IPS-NIHi7 (cell line): ENCODE data around the gene VWA8.
"Not testable (repeated sequence)": the region's sequence is repeated elsewhere in the genome, so short reads cannot be mapped to it uniquely, and the experiment has no call there.

ENCODE experiments used
- DNase-seq: peaks from one replicate; pipeline ENCODE4 v3.0.0; 2012; ENCODE audit warnings: mixed read lengths; ENCODE audit errors: extremely low spot score

Gene VWA8

DNA sequence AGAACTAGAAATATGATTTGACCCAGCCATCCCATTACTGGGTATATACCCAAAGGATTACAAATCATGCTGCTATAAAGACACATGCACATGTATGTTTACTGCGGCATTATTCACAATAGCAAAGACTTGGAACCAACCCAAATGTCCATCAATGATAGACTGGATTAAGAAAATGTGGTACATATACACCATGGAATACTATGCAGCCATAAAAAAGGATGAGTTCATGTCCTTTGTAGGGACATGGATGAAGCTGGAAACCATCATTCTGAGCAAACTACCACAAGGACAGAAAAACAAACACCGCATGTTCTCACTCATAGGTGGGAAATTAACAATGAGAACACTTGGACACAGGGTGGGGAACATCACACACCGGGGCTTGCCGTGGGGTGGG lies 38.0 kb downstream of the VWA8 start:
- DNase-seq = not testable (repeated sequence)

GRCh38 chr13:41919741-41920487 lies 41.0 kb downstream of the VWA8 start:
- no peak for DNase-seq

GRCh38 chr13:41919031-41919740 lies 41.7 kb downstream of the VWA8 start:
- DNase-seq = peak; percentile 13

GRCh38 chr13:41917641-41918040 lies 43.3 kb downstream of the VWA8 start:
- no peak for DNase-seq

GRCh38 chr13:41916173-41916954 lies 44.5 kb downstream of the VWA8 start:
- no peak for DNase-seq

DNA sequence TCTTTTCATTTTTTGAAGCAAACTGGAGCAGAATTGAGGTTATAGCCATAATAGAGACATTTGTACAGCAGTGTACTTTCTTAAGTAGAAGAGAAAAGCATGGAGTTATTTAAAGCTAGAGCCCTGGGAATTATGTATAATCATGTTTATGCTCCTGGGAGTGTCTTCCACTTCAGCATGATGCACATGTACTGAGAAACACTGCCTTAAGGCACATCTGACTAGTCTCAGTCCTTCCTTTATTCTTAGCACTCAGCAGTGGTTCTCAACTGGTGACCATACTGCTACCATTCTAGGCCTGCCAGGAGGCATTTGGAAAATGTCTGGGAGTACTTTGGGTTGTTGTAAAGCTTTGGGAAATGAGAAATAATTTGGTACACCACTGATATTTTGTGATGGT lies 45.8 kb downstream of the VWA8 start:
- DNase-seq = no peak

DNA sequence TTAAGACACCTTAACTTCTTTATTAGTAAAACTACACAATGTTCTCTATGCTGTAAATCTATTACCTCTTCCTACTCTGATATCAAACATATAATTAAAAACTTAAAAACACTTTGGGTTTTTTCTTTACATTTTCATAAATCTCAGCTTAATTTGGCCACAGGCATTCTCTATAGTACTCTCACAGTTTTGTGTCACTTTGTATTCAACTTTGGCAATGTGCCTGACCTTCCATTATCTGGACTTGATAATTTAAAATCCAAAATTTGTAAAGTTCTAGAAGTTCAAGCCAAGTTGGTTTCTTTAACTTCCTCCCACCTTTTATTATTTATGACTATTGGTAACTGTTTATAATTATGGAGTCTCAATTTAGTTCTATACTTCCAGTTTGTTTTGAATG lies 46.4 kb downstream of the VWA8 start:
- DNase-seq = no peak

GRCh38 chr13:41909506-41909905 lies 51.4 kb downstream of the VWA8 start:
- DNase-seq = no peak

- DNase-seq = peak; percentile 19
Measured at GRCh38 chr13:41905600-41906254, 55.2 kb downstream of the VWA8 start.

- DNase-seq = no peak
Measured at GRCh38 chr13:41900918-41901317, 60.0 kb downstream of the VWA8 start.

- DNase-seq = not testable (repeated sequence)
Measured at GRCh38 chr13:41898411-41898810, 62.5 kb downstream of the VWA8 start.

- DNase-seq = no peak
Measured at GRCh38 chr13:41897126-41897525, 63.8 kb downstream of the VWA8 start.

GRCh38 chr13:41895478-41895877 lies 65.4 kb downstream of the VWA8 start:
- DNase-seq = no peak

DNA sequence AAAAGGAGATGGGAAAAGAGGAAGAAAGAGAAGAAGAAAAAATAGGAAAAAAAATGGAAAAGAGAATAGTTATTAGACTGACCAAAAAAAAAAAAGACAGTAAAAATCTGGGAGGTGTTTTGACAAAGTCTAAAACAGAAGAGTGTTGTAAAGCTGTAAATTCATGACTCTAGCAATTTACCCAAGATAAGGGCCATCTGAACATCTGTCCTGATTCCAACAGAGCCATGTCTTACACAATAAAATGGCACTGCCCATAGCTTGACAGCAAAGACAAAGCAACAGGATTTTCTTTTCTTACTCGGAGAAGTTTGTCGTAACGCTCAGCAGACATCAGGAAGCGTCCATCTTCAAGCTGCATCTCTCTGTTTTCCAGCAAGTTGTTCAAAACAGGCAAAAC lies 69.8 kb downstream of the VWA8 start:
- DNase-seq = no peak

DNA sequence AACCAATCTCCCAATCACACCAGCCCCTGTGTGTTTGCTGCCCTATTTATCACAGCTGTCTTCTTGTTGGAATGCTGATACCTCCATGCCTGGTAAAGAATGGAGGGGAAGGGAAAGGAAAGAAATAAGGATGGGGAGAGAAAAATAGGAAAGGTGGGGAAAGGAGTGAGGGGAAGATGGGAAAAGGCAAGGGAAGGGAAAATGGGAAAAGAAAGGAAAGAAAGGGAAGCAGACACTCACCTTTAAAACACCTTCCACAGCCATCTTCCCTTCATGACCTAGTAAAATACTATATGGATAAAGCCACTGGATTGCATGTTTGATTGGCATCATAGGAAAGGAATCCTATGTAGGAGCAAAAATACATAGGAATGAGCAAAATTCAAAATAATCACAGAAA lies 77.8 kb downstream of the VWA8 start:
- DNase-seq = no peak

DNA sequence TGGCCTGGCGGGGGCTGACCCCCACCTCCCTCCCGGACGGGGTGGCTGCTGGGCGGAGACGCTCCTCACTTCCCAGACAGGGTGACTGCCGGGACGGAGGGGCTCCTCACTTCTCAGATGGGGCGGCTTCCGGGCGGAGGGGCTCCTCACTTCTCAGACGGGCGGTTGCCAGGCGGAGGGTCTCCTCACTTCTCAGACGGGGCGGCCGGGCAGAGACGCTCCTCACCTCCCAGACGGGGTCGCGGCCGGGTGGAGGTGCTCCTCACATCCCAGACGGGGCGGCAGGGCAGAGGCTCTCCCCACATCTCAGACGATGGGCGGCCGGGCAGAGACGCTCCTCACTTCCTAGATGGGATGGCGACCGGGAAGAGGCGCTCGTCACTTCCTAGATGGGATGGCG lies 79.0 kb downstream of the VWA8 start:
- not testable (repeated sequence) for DNase-seq

DNA sequence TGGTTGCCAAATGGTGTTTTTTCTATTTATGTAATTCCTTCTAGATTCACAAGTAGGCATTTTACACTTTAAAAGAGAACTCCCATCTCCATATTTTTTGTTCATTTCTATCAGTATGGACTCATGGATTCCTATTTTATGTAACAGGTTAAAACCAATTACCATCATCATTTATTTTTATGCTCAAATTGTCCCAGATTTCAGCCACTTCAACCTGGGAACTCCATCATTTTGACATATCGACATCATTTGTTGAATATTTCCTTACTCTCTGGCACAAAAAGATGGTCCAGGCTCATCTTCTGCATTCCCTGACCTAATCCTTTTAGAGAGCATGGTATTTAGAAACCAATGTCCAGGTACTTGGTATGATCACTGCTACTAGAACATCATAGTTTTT lies 79.9 kb downstream of the VWA8 start:
- no peak for DNase-seq

- no peak for DNase-seq
Measured at GRCh38 chr13:41864658-41865057, 96.3 kb downstream of the VWA8 start.

DNA sequence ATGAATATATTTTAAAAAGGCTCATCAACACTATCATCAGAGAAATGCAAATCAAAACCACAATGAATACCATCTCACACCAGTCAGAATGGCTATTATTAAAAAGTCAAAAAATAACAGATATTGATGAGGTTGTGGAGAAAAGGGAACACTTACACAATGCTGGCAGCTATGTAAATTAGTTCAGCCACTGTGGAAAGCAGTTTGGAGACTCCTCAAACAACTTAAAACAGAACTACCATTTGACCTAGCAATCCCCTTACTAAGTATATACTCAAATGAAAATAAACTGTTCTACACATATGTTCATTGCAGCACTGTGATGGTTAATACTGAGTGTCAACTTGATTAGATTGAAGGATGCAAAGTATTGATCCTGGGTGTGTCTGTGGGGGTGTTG lies 98.2 kb downstream of the VWA8 start:
- DNase-seq = not testable (repeated sequence)

DNA sequence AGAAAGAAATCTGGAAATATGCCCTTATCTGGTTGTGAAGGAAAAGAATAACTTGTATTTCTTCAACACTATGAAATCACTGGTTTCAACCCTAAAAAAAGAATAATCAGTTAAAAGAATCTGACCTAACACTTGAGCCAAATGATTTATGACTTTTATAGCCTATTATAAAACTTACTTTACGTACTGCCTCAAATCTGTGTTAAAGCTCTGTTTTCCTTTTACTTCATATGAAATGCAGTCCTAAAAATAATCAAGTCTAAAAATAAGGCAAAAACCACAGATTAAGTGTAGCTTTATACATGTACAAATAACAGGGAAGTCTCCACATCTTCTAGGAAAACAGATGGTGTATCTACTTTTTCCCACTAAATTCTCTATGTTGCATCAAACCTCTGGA lies 101.3 kb downstream of the VWA8 start:
- no peak for DNase-seq

- DNase-seq = no peak
Measured at GRCh38 chr13:41858780-41859179, 102.1 kb downstream of the VWA8 start.

GRCh38 chr13:41854758-41855157 lies 106.2 kb downstream of the VWA8 start:
- no peak for DNase-seq
